SIG-M5 treated with dmso at 0.1 percent for 504 hours (cell line): Measurements from ENCODE around the gene TMEM150C.

ENCODE experiments used
- DNase-seq: peaks from one replicate; lab custom pipeline; 2025; ENCODE audit not compliant: unreplicated experiment; lab: John Stamatoyannopoulos, UW

TMEM150C gene

DNA sequence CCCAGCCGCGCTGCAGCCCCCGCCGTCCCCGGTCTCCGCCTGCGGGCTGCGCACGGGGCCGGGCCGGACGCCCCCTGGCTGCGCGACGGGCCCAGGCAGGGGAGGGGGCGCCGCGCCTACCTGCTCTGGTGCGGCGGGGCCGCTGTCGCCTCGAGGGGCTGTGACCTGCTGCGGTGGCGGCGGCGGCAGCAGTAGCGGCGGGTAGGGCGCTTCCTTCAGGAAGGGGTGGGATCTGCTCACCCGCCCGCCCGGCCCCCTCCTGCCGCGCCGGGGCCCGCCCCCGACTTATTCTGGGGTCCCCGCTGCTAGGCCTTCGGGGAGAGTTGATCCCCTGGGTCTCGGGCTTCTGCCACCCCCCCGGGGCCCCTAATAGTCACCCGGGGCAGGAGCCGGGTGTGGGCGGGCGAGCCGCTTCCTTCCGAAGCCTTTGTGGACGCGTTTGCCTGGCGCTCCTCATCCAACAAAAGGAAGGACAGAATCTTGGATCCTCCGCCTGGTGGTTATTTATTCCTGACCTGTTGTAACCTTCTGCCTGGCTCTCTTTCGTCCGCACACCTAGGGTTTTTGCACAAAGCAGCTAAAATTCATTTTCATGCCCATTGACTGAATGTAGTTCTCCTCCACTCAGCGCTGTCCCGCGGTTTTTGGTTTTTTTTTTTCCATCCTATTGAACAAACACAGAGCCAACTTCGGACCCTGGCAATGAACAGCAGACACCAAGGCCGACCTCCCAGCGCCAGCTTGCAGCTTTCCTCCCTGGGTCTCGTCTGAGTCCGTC is at the start of gene TMEM150C:
TMEM150C (minus strand) TSS at position 203 of the 778 bp plus-strand sequence. CDS start 57,331 bp downstream, outside the sequence.
- no peak for DNase-seq

DNA sequence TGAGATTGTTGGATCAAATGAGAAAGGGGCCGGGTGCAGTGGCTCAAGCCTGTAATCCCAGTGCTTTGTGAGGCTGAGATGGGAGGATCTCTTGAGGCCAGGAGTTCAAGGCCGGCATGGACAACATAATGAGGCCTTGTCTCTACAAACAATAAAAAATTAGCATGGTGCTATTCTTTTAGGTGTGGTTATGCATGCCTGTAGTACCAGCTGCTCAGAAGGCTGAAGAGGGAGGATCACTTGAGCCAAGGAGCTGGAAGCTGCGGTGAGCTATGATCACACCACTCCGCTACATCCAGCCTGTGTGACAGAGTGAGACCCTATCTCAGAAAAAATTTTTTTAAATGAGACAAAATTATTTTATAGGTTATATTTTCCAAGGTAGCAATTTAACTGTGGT is 49.7 kb upstream of the TMEM150C start:
- DNase-seq = no peak

GRCh38 chr4:82610041-82610440 is 48.3 kb upstream of the TMEM150C start:
- no peak for DNase-seq

- no peak for DNase-seq
Observed at GRCh38 chr4:82606622-82607021, 44.8 kb upstream of the TMEM150C start.

- DNase-seq = no peak
Observed at GRCh38 chr4:82604522-82604921, 42.7 kb upstream of the TMEM150C start.

DNA sequence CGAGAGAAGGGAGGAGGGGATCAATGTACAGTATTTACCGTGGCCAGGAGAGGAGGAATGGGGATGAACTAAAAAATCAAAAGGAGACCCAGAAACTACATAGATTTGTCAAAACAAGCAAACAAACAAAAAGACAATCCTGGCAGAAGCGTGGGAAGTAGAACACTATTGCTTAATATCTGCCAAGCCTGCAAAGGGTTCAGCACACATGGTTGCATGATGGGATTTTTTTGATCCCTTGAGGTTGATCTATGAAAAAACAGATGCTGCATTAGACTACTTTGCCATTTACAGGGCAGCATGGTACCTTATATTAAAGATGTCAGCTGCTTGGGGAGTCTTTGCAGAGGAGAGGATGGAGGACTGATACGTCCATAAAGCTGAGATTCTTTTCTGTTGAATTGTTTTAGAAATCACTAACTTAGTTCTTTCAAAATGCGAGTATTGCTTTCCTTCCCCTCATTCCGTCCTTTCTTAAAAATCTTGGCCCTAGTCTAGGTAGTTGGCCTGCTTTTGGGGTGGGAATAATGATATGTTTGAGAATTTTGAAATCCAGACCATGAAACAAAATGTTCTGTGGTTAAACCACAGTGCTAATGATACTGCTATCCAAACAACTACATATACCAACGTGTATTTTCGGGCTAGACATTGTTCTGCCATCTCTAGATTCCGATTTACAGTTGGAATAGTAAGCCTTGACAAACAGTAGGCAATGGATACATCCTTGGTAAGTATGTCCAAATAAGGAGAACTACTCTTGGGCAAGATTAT is 39.6 kb upstream of the TMEM150C start:
- DNase-seq = no peak

- DNase-seq = no peak
Observed at GRCh38 chr4:82599336-82599735, 37.5 kb upstream of the TMEM150C start.

DNA sequence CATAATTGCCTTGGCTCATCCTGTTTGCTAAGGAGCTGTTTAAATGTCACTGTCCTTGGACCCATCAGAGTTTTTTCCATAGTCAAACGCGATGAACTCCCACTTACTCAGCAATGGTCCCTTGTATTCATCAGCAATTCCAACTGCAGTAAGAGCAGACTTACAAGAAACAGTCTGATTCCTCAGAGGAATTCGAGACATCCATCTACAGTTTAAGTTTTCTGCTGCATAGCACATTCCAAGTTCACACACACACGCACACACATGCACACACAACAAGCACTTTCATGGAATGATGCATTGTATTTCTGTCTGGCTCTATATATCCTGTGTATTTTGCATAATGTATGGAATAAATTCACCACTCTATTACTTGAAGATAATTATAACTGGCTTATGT is 32.7 kb upstream of the TMEM150C start:
- no peak for DNase-seq

DNA sequence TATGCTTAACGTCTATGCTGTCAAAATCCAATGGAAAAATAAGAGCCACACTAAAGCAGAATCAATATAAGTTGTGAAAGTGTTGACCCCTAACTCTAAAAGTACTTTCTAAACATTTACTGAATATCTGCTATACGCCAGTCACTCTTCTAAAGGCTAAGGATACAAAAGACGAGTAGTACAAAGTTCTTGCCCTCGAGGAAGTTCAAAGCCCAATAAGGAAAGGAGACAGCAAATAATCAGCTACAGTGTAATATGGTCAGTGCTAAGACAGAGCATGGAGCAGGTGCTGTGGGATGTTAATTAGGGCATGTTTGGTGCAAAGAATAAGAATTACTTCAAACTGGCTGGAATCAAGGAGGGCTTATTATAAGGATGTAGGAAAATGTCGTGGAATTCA is 31.6 kb upstream of the TMEM150C start:
- no peak for DNase-seq

DNA sequence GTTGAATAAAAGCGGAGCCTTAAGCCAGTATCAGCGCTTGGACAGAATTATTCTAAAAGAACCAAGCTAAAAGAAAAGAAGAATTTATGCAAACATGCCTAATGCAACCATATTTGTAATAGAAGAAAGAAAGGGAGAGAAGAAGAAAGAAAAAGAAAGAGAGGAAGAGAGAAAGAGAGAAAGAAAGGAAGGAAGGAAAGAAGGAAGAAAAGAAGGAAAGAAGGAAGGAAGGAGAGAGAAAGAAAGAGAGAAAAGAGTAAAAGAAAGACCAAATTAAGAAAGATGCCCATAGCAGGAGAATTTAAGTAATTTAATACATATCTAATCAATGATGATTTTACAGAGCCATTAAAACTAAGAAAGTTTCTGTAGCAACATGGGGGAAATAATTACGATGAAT is 30.9 kb upstream of the TMEM150C start:
- no peak for DNase-seq

DNA sequence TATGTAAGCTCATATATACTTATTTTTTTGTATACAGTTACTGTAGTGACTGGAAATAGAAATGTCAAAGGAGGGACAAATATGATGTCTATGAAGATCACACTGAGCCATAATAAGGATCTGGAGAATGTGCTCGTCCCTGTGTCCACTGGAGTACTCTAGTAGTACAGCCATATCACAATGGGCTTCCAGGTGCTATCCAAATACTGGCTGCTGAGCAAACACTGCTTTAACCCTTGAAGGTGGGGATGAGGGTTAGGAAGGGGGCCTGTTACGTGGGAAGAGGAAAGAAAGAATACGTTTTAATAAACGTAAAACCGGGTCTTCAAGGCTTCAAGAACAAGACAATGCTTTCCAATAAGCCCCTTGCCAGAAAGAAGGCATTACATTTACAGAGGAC is 29.8 kb upstream of the TMEM150C start:
- DNase-seq = no peak

- no peak for DNase-seq
Observed at GRCh38 chr4:82589756-82590155, 28.0 kb upstream of the TMEM150C start.

GRCh38 chr4:82588771-82589270 is 27.0 kb upstream of the TMEM150C start:
- no peak for DNase-seq

DNA sequence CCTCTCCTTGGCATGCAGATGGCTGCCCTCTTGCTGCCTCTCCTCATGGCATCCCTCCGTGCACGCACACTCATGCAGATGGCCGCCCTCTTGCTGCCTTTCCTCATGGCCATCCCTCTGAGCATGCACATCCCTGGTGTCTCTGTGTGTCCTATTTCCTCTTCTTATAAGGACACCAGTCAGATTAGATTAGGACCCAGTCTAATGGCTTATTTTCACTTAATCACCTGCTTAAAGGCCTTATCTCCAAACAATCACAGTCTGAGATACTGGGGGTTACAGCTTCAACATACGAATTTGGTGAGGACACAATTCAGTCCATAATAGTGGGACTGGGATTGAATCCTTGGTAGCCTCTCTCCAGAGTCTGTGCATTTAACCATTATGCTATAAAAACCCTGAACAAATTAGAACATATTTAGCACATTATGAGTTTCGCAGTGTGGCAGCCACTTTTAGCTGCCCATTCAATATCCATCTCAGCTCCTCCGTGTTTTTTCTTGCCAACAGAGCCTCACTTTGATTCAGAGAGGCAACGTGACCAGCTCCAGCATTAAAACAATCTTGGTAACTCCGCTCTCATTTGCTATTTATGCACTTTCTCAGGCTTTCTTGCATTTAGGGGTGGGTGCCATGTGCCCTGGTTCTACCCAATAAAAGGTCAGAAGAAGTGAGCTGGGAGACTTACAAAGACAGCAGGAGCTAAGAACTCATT is 26.2 kb upstream of the TMEM150C start:
- no peak for DNase-seq

DNA sequence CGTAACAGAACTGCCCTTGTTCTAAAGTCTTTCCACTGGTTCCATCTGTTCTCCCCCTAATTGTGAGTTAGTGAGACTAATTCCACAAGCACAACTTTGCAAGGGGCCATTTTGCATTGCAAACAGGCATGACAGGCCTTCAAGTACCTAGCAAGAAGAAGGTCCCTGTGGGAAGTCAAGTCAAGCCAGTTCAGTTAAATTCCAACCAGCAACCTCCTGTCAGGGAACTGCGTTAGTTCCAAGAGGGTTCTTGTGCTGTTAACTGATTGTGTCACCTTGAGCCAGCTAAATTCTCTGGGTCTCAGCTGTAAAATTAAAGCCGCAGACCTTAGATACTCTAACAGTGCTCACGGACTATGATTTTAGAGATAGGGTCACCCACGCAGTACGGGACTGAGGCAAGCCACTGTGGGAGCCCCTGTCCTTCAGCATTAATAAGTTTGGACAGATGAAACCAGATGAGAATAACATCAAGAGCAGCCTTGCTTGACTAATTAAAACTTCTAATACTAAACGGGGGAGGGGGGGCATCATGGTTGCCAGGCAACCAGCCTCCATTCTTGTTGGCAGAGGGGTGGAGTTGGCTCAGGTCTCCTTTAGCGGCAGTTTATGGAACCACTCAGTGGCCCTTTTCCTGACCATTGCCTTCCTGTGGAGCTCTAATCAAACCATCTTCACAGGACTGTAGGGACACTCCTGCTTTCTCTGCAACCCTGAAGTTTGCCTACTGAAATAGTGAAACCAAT is 24.1 kb upstream of the TMEM150C start:
- DNase-seq = no peak

- DNase-seq = no peak
Observed at GRCh38 chr4:82584931-82585330, 23.1 kb upstream of the TMEM150C start.

GRCh38 chr4:82583897-82584587 is 22.3 kb upstream of the TMEM150C start:
- DNase-seq = no peak

DNA sequence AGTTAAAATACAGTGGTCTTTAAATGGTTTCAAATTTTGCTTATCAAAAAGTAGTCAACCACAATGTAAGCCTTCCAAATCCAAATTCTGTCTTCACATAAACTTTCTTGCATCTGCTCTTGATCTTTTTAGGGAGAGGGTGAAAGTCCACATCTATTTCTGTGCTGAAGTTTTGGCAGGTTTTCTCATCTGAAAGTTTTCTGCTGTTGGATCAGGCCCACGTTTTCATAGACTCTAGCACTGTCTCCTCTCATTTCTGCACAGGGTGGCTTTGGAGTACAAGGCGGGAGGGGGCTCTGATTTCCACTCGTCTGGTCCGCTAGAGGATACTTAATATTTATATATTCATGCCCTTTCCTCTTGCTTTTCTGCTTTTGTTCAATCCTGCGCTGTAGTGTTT is 18.1 kb upstream of the TMEM150C start:
- DNase-seq = no peak

DNA sequence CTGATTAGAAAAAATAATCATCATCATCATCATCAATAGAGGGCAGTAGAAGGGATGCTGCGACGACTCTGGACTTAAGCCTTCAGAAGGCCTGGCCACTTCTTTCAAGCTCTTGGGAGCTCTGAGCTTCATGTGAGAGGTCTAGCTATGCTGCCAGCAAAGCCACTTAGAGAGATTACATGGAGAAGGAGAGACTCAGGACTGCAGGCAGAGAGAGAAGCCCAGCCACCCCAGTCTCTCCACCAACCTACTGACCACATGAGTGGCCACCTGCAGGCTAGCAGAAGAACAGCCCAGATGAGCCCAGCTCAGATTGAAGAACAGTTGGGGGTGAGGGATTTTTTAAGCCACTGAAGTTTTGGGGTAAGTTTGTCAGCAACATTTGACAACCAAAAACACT is 17.1 kb upstream of the TMEM150C start:
- DNase-seq = no peak

DNA sequence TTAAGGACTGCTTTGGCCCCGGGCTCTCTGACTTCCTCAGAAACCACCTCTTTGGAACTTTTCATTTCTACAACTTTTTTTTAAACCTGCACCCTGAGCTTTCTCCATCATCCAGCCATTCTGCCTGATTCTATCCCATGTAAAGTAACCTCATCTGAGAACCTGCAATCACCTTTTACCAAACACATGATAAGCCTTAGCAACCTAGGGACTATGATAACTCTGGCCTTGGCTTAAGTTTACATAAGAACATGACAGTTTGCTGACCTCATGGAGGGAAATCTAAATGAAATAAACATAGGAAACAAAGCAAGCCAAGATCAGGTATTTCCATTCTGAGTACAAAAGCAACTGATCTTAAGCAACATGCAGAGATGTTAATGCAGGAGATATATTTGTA is 15.7 kb upstream of the TMEM150C start:
- DNase-seq = no peak
